HCT116 (cell line): ENCODE data around the gene CORT.
"Not testable (repeated sequence)": the region's sequence is repeated elsewhere in the genome, so short reads cannot be mapped to it uniquely, and the experiment has no call there.

Source experiments
- ELF1 ChIP-seq: IDR thresholded peaks from 2 replicates; pipeline ENCODE4 v1.6.1; 2012; ENCODE audit warnings: low read depth, borderline replicate concordance
- POLR2A ChIP-seq: IDR thresholded peaks from 2 replicates; pipeline ENCODE4 v1.7.0; 2011; ENCODE audit warnings: borderline replicate concordance; ENCODE audit not compliant: insufficient read depth, insufficient read length; ENCODE audit errors: extremely low read depth
- TF ChIP-seq, protein P1 (sequence below), 3 experiments: fragments of 200-600 bp in 1 of 3; sonication (generic) in 1 of 3; IDR thresholded peaks in 2 of 3; conservative IDR thresholded peaks in 1 of 3; 2 replicates each; pipeline ENCODE4 v1.5.1; 2012 to 2017; ENCODE audit warnings: low read depth in 2 of 3, low read length in 2 of 3, antibody characterized with exemption in 1 of 3, borderline replicate concordance in 1 of 3, control low read depth in 1 of 3, mild to moderate bottlenecking in 1 of 3, mixed read lengths in 1 of 3, mixed run types in 1 of 3, moderate library complexity in 1 of 3; ENCODE audit not compliant: insufficient read depth in 1 of 3
- TF ChIP-seq, protein P2 (sequence below): IDR thresholded peaks from 2 replicates; pipeline ENCODE4 v1.6.1; 2012; ENCODE audit warnings: low read depth
- TF ChIP-seq, protein P3 (sequence below): IDR thresholded peaks from 2 replicates; pipeline ENCODE4 v1.6.1; 2011; ENCODE audit warnings: mild to moderate bottlenecking, low read length, moderate library complexity; ENCODE audit not compliant: insufficient replicate concordance; ENCODE audit errors: extremely low read depth

DNA sequence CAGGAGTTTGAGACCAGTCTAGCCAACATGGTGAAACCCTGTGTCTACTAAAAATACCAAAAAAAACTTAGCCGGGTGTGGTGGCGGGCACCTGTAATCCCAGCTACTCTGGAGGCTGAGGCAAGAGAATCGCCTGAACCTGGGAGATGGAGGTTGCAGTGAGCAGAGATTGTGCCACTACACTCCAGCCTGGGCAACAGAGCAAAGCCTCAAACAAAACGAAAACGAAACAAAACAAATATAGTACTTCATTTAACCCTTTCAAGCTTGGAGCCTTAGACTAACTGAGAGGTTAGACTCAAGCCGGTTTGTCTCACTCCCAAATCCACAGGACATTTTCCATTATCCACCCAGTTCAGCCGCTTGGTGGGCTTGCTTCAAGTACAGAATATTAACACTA lies 7.6 kb downstream of the CORT start:
- not testable (repeated sequence) for TF ChIP-seq ELF1, POLR2A
- TF ChIP-seq, protein P1, sequence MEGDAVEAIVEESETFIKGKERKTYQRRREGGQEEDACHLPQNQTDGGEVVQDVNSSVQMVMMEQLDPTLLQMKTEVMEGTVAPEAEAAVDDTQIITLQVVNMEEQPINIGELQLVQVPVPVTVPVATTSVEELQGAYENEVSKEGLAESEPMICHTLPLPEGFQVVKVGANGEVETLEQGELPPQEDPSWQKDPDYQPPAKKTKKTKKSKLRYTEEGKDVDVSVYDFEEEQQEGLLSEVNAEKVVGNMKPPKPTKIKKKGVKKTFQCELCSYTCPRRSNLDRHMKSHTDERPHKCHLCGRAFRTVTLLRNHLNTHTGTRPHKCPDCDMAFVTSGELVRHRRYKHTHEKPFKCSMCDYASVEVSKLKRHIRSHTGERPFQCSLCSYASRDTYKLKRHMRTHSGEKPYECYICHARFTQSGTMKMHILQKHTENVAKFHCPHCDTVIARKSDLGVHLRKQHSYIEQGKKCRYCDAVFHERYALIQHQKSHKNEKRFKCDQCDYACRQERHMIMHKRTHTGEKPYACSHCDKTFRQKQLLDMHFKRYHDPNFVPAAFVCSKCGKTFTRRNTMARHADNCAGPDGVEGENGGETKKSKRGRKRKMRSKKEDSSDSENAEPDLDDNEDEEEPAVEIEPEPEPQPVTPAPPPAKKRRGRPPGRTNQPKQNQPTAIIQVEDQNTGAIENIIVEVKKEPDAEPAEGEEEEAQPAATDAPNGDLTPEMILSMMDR (IDR thresholded peaks at IDR 0.05 in 2 of 3, conservative IDR thresholded peaks at IDR 0.05 in 1 of 3; ENCODE audit: borderline replicate concordance in 1 of 3, insufficient read depth in 1 of 3, low read depth in 2 of 3, low read length in 2 of 3), result not testable (repeated sequence)
- TF ChIP-seq, protein P2, sequence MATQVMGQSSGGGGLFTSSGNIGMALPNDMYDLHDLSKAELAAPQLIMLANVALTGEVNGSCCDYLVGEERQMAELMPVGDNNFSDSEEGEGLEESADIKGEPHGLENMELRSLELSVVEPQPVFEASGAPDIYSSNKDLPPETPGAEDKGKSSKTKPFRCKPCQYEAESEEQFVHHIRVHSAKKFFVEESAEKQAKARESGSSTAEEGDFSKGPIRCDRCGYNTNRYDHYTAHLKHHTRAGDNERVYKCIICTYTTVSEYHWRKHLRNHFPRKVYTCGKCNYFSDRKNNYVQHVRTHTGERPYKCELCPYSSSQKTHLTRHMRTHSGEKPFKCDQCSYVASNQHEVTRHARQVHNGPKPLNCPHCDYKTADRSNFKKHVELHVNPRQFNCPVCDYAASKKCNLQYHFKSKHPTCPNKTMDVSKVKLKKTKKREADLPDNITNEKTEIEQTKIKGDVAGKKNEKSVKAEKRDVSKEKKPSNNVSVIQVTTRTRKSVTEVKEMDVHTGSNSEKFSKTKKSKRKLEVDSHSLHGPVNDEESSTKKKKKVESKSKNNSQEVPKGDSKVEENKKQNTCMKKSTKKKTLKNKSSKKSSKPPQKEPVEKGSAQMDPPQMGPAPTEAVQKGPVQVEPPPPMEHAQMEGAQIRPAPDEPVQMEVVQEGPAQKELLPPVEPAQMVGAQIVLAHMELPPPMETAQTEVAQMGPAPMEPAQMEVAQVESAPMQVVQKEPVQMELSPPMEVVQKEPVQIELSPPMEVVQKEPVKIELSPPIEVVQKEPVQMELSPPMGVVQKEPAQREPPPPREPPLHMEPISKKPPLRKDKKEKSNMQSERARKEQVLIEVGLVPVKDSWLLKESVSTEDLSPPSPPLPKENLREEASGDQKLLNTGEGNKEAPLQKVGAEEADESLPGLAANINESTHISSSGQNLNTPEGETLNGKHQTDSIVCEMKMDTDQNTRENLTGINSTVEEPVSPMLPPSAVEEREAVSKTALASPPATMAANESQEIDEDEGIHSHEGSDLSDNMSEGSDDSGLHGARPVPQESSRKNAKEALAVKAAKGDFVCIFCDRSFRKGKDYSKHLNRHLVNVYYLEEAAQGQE, result not testable (repeated sequence)
- TF ChIP-seq, protein P3, sequence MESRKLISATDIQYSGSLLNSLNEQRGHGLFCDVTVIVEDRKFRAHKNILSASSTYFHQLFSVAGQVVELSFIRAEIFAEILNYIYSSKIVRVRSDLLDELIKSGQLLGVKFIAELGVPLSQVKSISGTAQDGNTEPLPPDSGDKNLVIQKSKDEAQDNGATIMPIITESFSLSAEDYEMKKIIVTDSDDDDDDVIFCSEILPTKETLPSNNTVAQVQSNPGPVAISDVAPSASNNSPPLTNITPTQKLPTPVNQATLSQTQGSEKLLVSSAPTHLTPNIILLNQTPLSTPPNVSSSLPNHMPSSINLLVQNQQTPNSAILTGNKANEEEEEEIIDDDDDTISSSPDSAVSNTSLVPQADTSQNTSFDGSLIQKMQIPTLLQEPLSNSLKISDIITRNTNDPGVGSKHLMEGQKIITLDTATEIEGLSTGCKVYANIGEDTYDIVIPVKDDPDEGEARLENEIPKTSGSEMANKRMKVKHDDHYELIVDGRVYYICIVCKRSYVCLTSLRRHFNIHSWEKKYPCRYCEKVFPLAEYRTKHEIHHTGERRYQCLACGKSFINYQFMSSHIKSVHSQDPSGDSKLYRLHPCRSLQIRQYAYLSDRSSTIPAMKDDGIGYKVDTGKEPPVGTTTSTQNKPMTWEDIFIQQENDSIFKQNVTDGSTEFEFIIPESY, result not testable (repeated sequence)
